Suprapubic skin (tissue), 3 donors: ENCODE results near the gene TTC24.

Experiments
- CTCF ChIP-seq, 2 donors: fragments of 200-600 bp in 1 of 2; fragments of 450-650 bp in 1 of 2; sonication (generic) in 1 of 2; IDR thresholded peaks; one replicate each; pipeline ENCODE4 v1.5.1; 2016 to 2019; ENCODE audit warnings: antibody characterized with exemption in 2 of 2, mild to moderate bottlenecking in 1 of 2, moderate library complexity in 1 of 2
- POLR2A ChIP-seq, 2 donors: fragments of 450-650 bp; IDR thresholded peaks; one replicate each; pipeline ENCODE4 v1.6.1; 2017; ENCODE audit warnings: antibody characterized with exemption in 2 of 2, mild to moderate bottlenecking in 2 of 2, moderate library complexity in 2 of 2

DNA sequence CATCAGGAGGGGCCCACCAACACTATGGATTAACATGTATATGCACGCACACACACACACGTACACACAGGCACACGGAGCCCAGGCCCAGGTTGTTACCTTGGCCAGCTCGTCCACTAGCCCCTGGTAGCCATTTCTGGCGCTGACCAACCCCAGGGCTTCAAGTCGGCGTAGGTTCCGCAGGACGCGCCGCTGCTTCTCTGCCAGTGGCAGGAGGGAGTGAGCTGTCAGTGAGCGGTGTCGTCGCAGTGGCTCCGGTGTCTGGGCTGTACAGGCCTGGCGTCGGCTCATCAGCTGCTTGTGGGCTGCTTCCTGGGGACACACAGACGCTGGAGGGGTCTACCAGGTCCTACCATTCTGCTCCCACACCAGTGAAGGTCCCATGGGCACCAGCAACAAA is 49.5 kb upstream of the TTC24 start:
- TF ChIP-seq CTCF (IDR thresholded peaks at IDR 0.05) = no peak
- no peak for TF ChIP-seq POLR2A (IDR thresholded peaks at IDR 0.05)
